Measurements from ENCODE around the gene EFHD1. TPM values are rescaled to one million over a fixed set of nuclear protein-coding genes. Genes with fewer than 3 reads are reported as not detected.
"Not testable (repeated sequence)": the region's sequence is repeated elsewhere in the genome, so short reads cannot be mapped to it uniquely, and the experiment has no call there.

EFHD1 gene
- total RNA-seq, 1 experiment from 2014 or later: 0.58 TPM

GRCh38 chr2:232714969-232715368 lies 81.6 kb downstream of the EFHD1 start:
- ChIA-PET CTCF (no interaction called here), POLR2A (ENCODE audit: low non-redundant PET) (no interaction called here)
- BruUV-seq (replicated peaks): no TSS peak
- Histone ChIP-seq H3K27ac (ENCODE audit: low read depth, low read length, poor library complexity, severe bottlenecking) (no peak overlapping the region), H3K36me3 (ENCODE audit: insufficient read depth, low read length, poor library complexity, severe bottlenecking) (peaks cover 10% of the 10 kb centered on the region), H3K9me3 (ENCODE audit: low read depth, low read length, poor library complexity, severe bottlenecking) (peaks cover 7% of the 10 kb centered on the region), H3K4me1 (ENCODE audit: insufficient read depth, low read length, poor library complexity, severe bottlenecking) (no peaks in the 10 kb centered on the region), H3K4me3 (ENCODE audit: low read depth, low read length, poor library complexity, severe bottlenecking) (no peak overlapping the region), H3K27me3 (replicated peaks; ENCODE audit: insufficient read depth, low read depth, low read length, poor library complexity) (no peaks in the 10 kb centered on the region)
- intact Hi-C loops (cut with micrococcal nuclease; ENCODE audit: unreplicated experiment): no loop called here
- TF ChIP-seq EZH2 (IDR thresholded peaks at IDR 0.05; ENCODE audit: borderline replicate concordance, low read depth, low read length, poor library complexity, severe bottlenecking): no peak
- DNase-seq (ENCODE audit: low spot score): no peak

GRCh38 chr2:232720056-232720455 lies 86.7 kb downstream of the EFHD1 start:
- intact Hi-C loops (cut with micrococcal nuclease; ENCODE audit: unreplicated experiment); DNase-seq (ENCODE audit: low spot score); H3K27me3 ChIP-seq (replicated peaks; ENCODE audit: insufficient read depth, low read depth, low read length, poor library complexity); BruUV-seq (replicated peaks); POLR2A ChIA-PET (ENCODE audit: low non-redundant PET); H3K4me1 ChIP-seq (ENCODE audit: insufficient read depth, low read length, poor library complexity, severe bottlenecking); H3K9me3 ChIP-seq (ENCODE audit: low read depth, low read length, poor library complexity, severe bottlenecking); H3K27ac ChIP-seq (ENCODE audit: low read depth, low read length, poor library complexity, severe bottlenecking); H3K4me3 ChIP-seq (ENCODE audit: low read depth, low read length, poor library complexity, severe bottlenecking); CTCF ChIA-PET: not testable (repeated sequence)
- peaks cover 23% of the 10 kb centered on the region for H3K36me3 ChIP-seq (ENCODE audit: insufficient read depth, low read length, poor library complexity, severe bottlenecking)

- BruUV-seq (replicated peaks): no TSS peak
- peaks cover 29% of the 10 kb centered on the region for H3K36me3 ChIP-seq (ENCODE audit: insufficient read depth, low read length, poor library complexity, severe bottlenecking)
- POLR2A ChIA-PET (ENCODE audit: low non-redundant PET): no interaction called here
- no peak overlapping the region for H3K27ac ChIP-seq (ENCODE audit: low read depth, low read length, poor library complexity, severe bottlenecking)
- no peak overlapping the region for H3K4me3 ChIP-seq (ENCODE audit: low read depth, low read length, poor library complexity, severe bottlenecking)
- CTCF ChIA-PET: no interaction called here
- no peaks in the 10 kb centered on the region for H3K9me3 ChIP-seq (ENCODE audit: low read depth, low read length, poor library complexity, severe bottlenecking)
- intact Hi-C loops (cut with micrococcal nuclease; ENCODE audit: unreplicated experiment): no loop called here
- no peak for TF ChIP-seq EZH2 (IDR thresholded peaks at IDR 0.05; ENCODE audit: borderline replicate concordance, low read depth, low read length, poor library complexity, severe bottlenecking)
- no peak for TF ChIP-seq CTCF (conservative IDR thresholded peaks at IDR 0.05; ENCODE audit: low read depth, low read length)
- H3K27me3 ChIP-seq (replicated peaks; ENCODE audit: insufficient read depth, low read depth, low read length, poor library complexity): no peaks in the 10 kb centered on the region
- no peaks in the 10 kb centered on the region for H3K4me1 ChIP-seq (ENCODE audit: insufficient read depth, low read length, poor library complexity, severe bottlenecking)
- no peak for DNase-seq (ENCODE audit: low spot score)
These were observed 87.9 kb downstream of the EFHD1 start for GRCh38 chr2:232721261-232721660.

GRCh38 chr2:232721882-232722281 lies 88.5 kb downstream of the EFHD1 start:
- no peak for TF ChIP-seq EZH2 (IDR thresholded peaks at IDR 0.05; ENCODE audit: borderline replicate concordance, low read depth, low read length, poor library complexity, severe bottlenecking)
- no peak for TF ChIP-seq CTCF (conservative IDR thresholded peaks at IDR 0.05; ENCODE audit: low read depth, low read length)
- H3K4me1 ChIP-seq (ENCODE audit: insufficient read depth, low read length, poor library complexity, severe bottlenecking): no peaks in the 10 kb centered on the region
- H3K9me3 ChIP-seq (ENCODE audit: low read depth, low read length, poor library complexity, severe bottlenecking): no peaks in the 10 kb centered on the region
- no peak for DNase-seq (ENCODE audit: low spot score)
- peaks cover 29% of the 10 kb centered on the region for H3K36me3 ChIP-seq (ENCODE audit: insufficient read depth, low read length, poor library complexity, severe bottlenecking)
- BruUV-seq (replicated peaks): no TSS peak
- intact Hi-C loops (cut with micrococcal nuclease; ENCODE audit: unreplicated experiment): no loop called here
- no peak overlapping the region for H3K4me3 ChIP-seq (ENCODE audit: low read depth, low read length, poor library complexity, severe bottlenecking)
- POLR2A ChIA-PET (ENCODE audit: low non-redundant PET): no interaction called here
- H3K27me3 ChIP-seq (replicated peaks; ENCODE audit: insufficient read depth, low read depth, low read length, poor library complexity): no peaks in the 10 kb centered on the region
- no peak overlapping the region for H3K27ac ChIP-seq (ENCODE audit: low read depth, low read length, poor library complexity, severe bottlenecking)
- CTCF ChIA-PET: no interaction called here
